H1 (cell line): ENCODE measurements around the gene ZNF493.

Experiments used
- CTCF ChIP-seq, 3 experiments: IDR thresholded peaks; 1 replicate in 2 of 3; 2 replicates in 1 of 3; pipeline versions ENCODE4 v1.5.1 to v1.6.1; 2011; ENCODE audit warnings: low read length in 3 of 3, mild to moderate bottlenecking in 3 of 3, inconsistent platforms in 2 of 3, low read depth in 1 of 3, moderate library complexity in 1 of 3; ENCODE audit not compliant: insufficient read depth in 1 of 3; ENCODE audit errors: control extremely low read depth in 1 of 3
- JUN ChIP-seq: IDR thresholded peaks from 2 replicates; pipeline ENCODE4 v1.6.1; 2011; ENCODE audit warnings: low read depth, mild to moderate bottlenecking, improper control_type of control experiment, low read length
- POLR2A ChIP-seq, 2 experiments: IDR thresholded peaks; 1 replicate in 1 of 2; 2 replicates in 1 of 2; pipeline ENCODE4 v1.6.1; 2011; ENCODE audit warnings: low read depth in 2 of 2, low read length in 2 of 2, mild to moderate bottlenecking in 2 of 2; ENCODE audit errors: control extremely low read depth in 1 of 2
- POLR2AphosphoS5 ChIP-seq: IDR thresholded peaks from 2 replicates; pipeline ENCODE4 v1.6.1; 2011; ENCODE audit warnings: low read depth, low read length
- POU5F1 ChIP-seq: IDR thresholded peaks from 2 replicates; pipeline ENCODE4 v1.6.1; 2011; ENCODE audit warnings: low read depth, mild to moderate bottlenecking, low read length, moderate library complexity
- SP1 ChIP-seq: IDR thresholded peaks from 2 replicates; pipeline ENCODE4 v1.6.1; 2011; ENCODE audit warnings: low read depth, low read length

GRCh38 chr19:21472507-21472906 is 75.6 kb downstream of the ZNF493 start:
- no peak for TF ChIP-seq POLR2A (IDR thresholded peaks at IDR 0.05; ENCODE audit: control extremely low read depth in 1 of 2, low read depth in 2 of 2, low read length in 2 of 2)
- no peak for TF ChIP-seq POU5F1
- TF ChIP-seq POLR2AphosphoS5: no peak
- TF ChIP-seq SP1: no peak
- TF ChIP-seq CTCF (IDR thresholded peaks at IDR 0.05; ENCODE audit: control extremely low read depth in 1 of 3, insufficient read depth in 1 of 3, low read depth in 1 of 3, low read length in 3 of 3): no peak
- no peak for TF ChIP-seq JUN
